Lower leg skin (tissue), 4 donors: ENCODE data around the gene SLC7A4. TPM values are rescaled to one million over a fixed set of nuclear protein-coding genes. Genes with fewer than 3 reads are reported as not detected.
"Not testable (repeated sequence)": the region's sequence is repeated elsewhere in the genome, so short reads cannot be mapped to it uniquely, and the experiment has no call there.

Source experiments
- DNase-seq, 2 donors: peaks; one replicate each; pipeline ENCODE4 v3.0.0-alpha.2; 2019; ENCODE audit warnings: low spot score in 2 of 2
- H3K4me3 ChIP-seq: fragments of 200-600 bp; sonication (generic); 2 replicates; pipeline ENCODE4 v1.5.1; 2017; ENCODE audit warnings: mild to moderate bottlenecking, low read depth; ENCODE audit not compliant: poor library complexity, severe bottlenecking
- POLR2A ChIP-seq, 2 donors: fragments of 450-650 bp; IDR thresholded peaks; one replicate each; pipeline ENCODE4 v1.6.1; 2016 to 2017; ENCODE audit warnings: antibody characterized with exemption in 2 of 2, mild to moderate bottlenecking in 1 of 2, moderate library complexity in 1 of 2
- WGBS, 2 donors: methylation state at CpG; one replicate each; pipeline ENCODE4 v1.1.5; 2018; 5-methylcytosine and 5-hydroxymethylcytosine counted together
- intact Hi-C: fragments of 100-400 bp; cut with DNase I; formaldehyde crosslinking; loops from one replicate; pipeline ENCODE4 v1.15.0; 2023; ENCODE audit warnings: low total_unique reads
- total RNA-seq, 4 donors: library from RNA; depleted of rRNA; stranded (reverse); fragments of >200 nt; gene quantifications; one replicate each; pipeline ENCODE4 v1.1.0, GENCODE V29; 2016
- TF ChIP-seq, protein P1 (sequence below), 3 donors: fragments of 450-650 bp; IDR thresholded peaks; one replicate each; pipeline ENCODE4 v1.5.1; 2016; ENCODE audit warnings: antibody characterized with exemption in 3 of 3, mild to moderate bottlenecking in 3 of 3, moderate library complexity in 2 of 3

Gene SLC7A4
- total RNA-seq, 4 donors from 2014 or later: 1.5 to 4.5 (median 2.8) TPM

GRCh38 chr22:21010426-21011113 lies 21.8 kb downstream of the SLC7A4 start:
- WGBS, 2 donors: 84 to 92% methylated on average over 3 of the region's 3 CpGs
- intact Hi-C loops: no loop called here
- no peak for DNase-seq
- TF ChIP-seq, protein P1, sequence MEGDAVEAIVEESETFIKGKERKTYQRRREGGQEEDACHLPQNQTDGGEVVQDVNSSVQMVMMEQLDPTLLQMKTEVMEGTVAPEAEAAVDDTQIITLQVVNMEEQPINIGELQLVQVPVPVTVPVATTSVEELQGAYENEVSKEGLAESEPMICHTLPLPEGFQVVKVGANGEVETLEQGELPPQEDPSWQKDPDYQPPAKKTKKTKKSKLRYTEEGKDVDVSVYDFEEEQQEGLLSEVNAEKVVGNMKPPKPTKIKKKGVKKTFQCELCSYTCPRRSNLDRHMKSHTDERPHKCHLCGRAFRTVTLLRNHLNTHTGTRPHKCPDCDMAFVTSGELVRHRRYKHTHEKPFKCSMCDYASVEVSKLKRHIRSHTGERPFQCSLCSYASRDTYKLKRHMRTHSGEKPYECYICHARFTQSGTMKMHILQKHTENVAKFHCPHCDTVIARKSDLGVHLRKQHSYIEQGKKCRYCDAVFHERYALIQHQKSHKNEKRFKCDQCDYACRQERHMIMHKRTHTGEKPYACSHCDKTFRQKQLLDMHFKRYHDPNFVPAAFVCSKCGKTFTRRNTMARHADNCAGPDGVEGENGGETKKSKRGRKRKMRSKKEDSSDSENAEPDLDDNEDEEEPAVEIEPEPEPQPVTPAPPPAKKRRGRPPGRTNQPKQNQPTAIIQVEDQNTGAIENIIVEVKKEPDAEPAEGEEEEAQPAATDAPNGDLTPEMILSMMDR (IDR thresholded peaks at IDR 0.05): no peak
- TF ChIP-seq POLR2A (IDR thresholded peaks at IDR 0.05): no peak
- H3K4me3 ChIP-seq: no peak overlapping the region

GRCh38 chr22:21009638-21010425 lies 22.5 kb downstream of the SLC7A4 start:
- no peak for DNase-seq
- WGBS, 2 donors: 59 to 63% methylated on average over 10 of the region's 10 CpGs
- no peak overlapping the region for H3K4me3 ChIP-seq
- intact Hi-C loops: loop anchor here (5.0 kb wide), 1 partner anchor 153 kb away; the partner anchor contains the start of genes PI4KA and SNAP29
- no peak for TF ChIP-seq POLR2A (IDR thresholded peaks at IDR 0.05)

- intact Hi-C loops: loop anchor here (5.0 kb wide), 1 partner anchor 152 kb away; the partner anchor contains the start of genes PI4KA and SNAP29
- WGBS, 2 donors: 85 to 88% methylated on average over 13 of the region's 13 CpGs
- DNase-seq, H3K4me3 ChIP-seq: not testable (repeated sequence)
These were observed 23.2 kb downstream of the SLC7A4 start for GRCh38 chr22:21009208-21009607.

DNA sequence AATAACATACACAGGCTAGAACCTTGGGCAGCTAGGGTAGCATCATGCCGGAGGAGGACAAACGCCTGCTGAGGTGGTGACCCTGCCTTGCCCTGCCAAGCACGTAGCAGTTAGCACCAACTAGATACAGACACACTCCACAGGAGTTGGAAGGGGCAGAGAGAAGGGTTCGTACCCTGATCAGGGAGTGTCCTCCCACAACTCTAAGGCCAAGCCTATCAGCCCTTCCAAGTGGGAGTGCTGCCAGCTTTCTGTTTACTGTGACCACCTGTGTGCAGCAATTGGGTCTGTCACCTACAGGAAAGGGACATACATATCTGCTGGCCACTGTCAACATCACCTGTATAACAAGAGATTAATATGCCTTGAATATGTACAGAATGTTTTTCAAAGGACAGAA lies 28.6 kb downstream of the SLC7A4 start:
- WGBS, 2 donors: 87% methylated on average over 4 of the region's 4 CpGs
- DNase-seq: no peak

GRCh38 chr22:21001601-21002325 lies 30.6 kb downstream of the SLC7A4 start, which contains the start of gene THAP7:
Gene THAP7, minus strand, starts transcription at chr22:21002118. Its CDS starts 207 bp downstream, at chr22:21001911.
- peak in 1 of 2 donors; percentile 66 for TF ChIP-seq POLR2A (IDR thresholded peaks at IDR 0.05)
- TF ChIP-seq, protein P1 (IDR thresholded peaks at IDR 0.05): no peak
- peak; percentile 95 to 99 for DNase-seq
- H3K4me3 ChIP-seq: peak within 1 kb of the TSS; percentile 88
- 0 to 1% methylated on average over 23 to 55 of the region's 83 CpGs for WGBS, 2 donors
- intact Hi-C loops: no loop called here

More for the DNA sequence above, 28.6 kb downstream of the SLC7A4 start:
- intact Hi-C loops: no loop called here
- TF ChIP-seq, protein P1 (IDR thresholded peaks at IDR 0.05): no peak
- H3K4me3 ChIP-seq: no peak overlapping the region

DNA sequence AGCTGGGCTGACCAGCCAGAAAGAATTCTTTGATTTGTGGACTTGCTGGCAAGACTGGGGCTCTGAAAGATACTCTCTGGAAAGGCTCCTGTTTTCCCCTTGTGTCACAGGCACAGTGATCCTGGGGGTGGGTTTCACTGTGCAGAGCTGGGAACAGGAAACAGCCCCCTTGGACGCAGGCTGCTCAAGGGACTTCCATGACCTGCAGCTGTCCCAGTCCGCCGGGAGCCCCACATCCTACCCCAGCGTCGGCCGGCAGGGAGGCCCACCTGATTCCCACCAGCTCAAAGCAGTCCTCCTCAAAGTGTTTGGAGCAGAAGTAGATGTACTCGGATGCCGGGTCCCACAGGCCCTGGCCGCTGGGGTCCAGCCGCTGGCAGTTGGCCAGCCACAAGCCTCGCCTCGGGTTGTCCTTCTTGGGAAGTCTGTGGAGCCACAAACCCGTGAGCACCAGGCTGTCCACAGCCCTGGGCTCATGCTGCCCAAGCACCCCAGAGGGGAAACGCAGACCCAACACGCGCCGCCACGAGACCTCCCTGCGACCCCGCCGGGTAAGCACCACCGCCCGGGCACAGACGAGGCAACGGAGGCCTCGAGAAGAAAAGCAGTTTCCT lies 31.3 kb downstream of the SLC7A4 start:
- H3K4me3 ChIP-seq: peak overlapping the region; percentile 88
- TF ChIP-seq POLR2A (IDR thresholded peaks at IDR 0.05): no peak
- TF ChIP-seq, protein P1 (IDR thresholded peaks at IDR 0.05): no peak
- 1 to 3% methylated on average over 17 to 26 of the region's 26 CpGs for WGBS, 2 donors
- no peak for DNase-seq
- intact Hi-C loops: no loop called here
